ENCODE data around the gene E2F8.

DNA sequence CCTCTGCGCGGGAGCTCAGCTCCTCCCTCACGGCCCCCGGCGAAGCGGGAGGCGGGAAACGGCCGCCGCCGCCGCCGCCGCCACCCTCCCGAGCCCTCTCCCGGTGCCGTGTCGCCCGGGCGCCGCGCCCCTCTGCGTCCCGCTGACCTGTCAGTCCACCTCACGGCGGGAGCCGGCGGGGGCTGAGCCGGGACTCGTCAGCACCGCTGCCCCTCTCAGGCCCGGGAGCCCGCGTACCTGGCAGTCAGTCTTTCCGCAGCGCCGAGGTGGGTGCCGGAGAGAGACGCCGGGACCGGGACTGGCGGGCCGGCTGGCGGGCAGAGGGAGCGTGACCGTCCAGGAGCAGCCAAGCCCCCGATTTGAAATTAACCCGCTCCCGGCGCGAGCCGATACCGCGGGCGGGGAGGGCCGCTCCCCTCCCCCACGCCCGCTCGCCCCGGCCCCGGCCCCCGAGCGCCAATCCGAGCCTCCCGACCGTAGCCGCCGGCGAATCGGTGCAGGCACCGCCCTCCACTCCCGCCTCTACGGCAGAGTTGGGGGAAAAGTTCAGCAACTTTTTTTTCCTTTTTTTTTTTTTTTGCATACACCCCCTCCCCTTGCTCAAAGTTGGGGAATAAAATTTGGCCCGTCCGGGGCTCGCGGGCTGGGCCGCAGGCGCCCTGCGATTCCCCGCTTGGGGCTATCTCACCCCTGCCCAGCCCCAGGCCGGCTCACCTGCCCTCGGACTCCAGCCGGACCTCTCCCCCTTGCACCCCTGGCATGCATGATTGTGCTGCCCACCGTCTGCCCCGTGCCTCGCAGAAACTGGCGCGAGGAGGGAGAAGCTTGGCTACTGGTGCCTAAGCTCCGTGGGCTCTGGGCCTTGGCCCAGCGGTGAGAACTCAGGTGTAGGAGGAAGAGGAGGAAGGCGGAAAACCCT is 774 bp upstream of the E2F8 start:
- TF ChIP-seq, protein P1, sequence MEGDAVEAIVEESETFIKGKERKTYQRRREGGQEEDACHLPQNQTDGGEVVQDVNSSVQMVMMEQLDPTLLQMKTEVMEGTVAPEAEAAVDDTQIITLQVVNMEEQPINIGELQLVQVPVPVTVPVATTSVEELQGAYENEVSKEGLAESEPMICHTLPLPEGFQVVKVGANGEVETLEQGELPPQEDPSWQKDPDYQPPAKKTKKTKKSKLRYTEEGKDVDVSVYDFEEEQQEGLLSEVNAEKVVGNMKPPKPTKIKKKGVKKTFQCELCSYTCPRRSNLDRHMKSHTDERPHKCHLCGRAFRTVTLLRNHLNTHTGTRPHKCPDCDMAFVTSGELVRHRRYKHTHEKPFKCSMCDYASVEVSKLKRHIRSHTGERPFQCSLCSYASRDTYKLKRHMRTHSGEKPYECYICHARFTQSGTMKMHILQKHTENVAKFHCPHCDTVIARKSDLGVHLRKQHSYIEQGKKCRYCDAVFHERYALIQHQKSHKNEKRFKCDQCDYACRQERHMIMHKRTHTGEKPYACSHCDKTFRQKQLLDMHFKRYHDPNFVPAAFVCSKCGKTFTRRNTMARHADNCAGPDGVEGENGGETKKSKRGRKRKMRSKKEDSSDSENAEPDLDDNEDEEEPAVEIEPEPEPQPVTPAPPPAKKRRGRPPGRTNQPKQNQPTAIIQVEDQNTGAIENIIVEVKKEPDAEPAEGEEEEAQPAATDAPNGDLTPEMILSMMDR (IDR thresholded peaks at IDR 0.05): no peak
- TF ChIP-seq POLR2A (IDR thresholded peaks at IDR 0.05) (no peak), POLR2AphosphoS5 (IDR thresholded peaks at IDR 0.05) (no peak)
